SK-N-SH (cell line): Measurements from ENCODE around the gene DLG2. TPM values are rescaled to one million over a fixed set of nuclear protein-coding genes. Genes with fewer than 3 reads are reported as not detected.

Experiments
- CTCF ChIA-PET: fragments of 300-600, 350-600 bp; formaldehyde crosslinking; extraction: SDS; loops from one replicate; lab custom pipeline; 2021; lab: Yijun Ruan, JAX
- POLR2A ChIA-PET: fragments of 350-600 bp; sonication (Branson Sonifier 250); formaldehyde crosslinking; extraction: SDS; loops from one replicate; lab custom pipeline; 2020; ENCODE audit warnings: antibody characterized with exemption, inconsistent platforms; lab: Yijun Ruan, JAX
- DNase-seq: peaks from one replicate; pipeline ENCODE4 v3.0.0; 2012
- H2AFZ ChIP-seq: fragments of 200-600 bp; sonication (generic); 2 replicates; pipeline ENCODE4 v1.8.1; 2016; ENCODE audit warnings: antibody characterized with exemption, mild to moderate bottlenecking, low read depth
- H3F3A ChIP-seq: fragments of 200-600 bp; sonication (generic); replicated peaks from 2 replicates; pipeline ENCODE3; 2016; ENCODE audit warnings: antibody characterized with exemption, mild to moderate bottlenecking; ENCODE audit not compliant: insufficient read depth
- H3K27ac ChIP-seq, 2 experiments: fragments of 200-500 bp in 1 of 2; fragments of 200-600 bp in 1 of 2; sonication (Bioruptor generic) in 1 of 2; sonication (generic), shearing (Covaris generic) in 1 of 2; 2 replicates each; pipeline versions ENCODE4 v1.5.1 to v1.6.1; 2014 to 2016; ENCODE audit warnings: low read depth in 2 of 2, inconsistent platforms in 1 of 2, low read length in 1 of 2, mild to moderate bottlenecking in 1 of 2, mixed read lengths in 1 of 2
- H3K27me3 ChIP-seq: fragments of 200-600 bp; sonication (generic), shearing (Covaris generic); 2 replicates; pipeline ENCODE4 v1.6.1; 2016; ENCODE audit warnings: mixed run types; ENCODE audit not compliant: insufficient read depth
- H3K36me3 ChIP-seq, 2 experiments: fragments of 200-500 bp in 1 of 2; fragments of 200-600 bp in 1 of 2; sonication (Bioruptor generic) in 1 of 2; sonication (generic) in 1 of 2; replicated peaks in 1 of 2; 2 replicates each; pipeline versions ENCODE3 to v1.5.1; 2014 to 2016; ENCODE audit warnings: low read length in 1 of 2, mild to moderate bottlenecking in 1 of 2; ENCODE audit not compliant: insufficient read depth in 2 of 2, control insufficient read depth in 1 of 2
- H3K4me1 ChIP-seq, 2 experiments: fragments of 200-500 bp in 1 of 2; fragments of 200-600 bp in 1 of 2; sonication (Bioruptor generic) in 1 of 2; sonication (generic), shearing (Covaris generic) in 1 of 2; 2 replicates each; pipeline versions ENCODE4 v1.5.1 to v1.6.1; 2014 to 2016; ENCODE audit warnings: low read depth in 1 of 2, low read length in 1 of 2, mixed run types in 1 of 2; ENCODE audit not compliant: insufficient read depth in 2 of 2, control insufficient read depth in 1 of 2
- H3K4me2 ChIP-seq: fragments of 200-600 bp; sonication (generic), shearing (Covaris generic); 2 replicates; pipeline ENCODE4 v1.6.1; 2017; ENCODE audit warnings: mixed run types
- H3K4me3 ChIP-seq, 2 experiments: fragments of 200-500 bp in 1 of 2; fragments of 200-600 bp in 1 of 2; sonication (Bioruptor generic) in 1 of 2; sonication (generic), shearing (Covaris generic) in 1 of 2; 2 replicates each; pipeline versions ENCODE4 v1.5.1 to v1.8.1; 2014 to 2016; ENCODE audit warnings: low read depth in 2 of 2, inconsistent platforms in 1 of 2, low read length in 1 of 2, mild to moderate bottlenecking in 1 of 2, mixed read lengths in 1 of 2, moderate library complexity in 1 of 2
- H3K79me2 ChIP-seq: fragments of 200-600 bp; sonication (generic); 2 replicates; pipeline ENCODE4 v1.8.1; 2017; ENCODE audit warnings: mild to moderate bottlenecking; ENCODE audit not compliant: insufficient read depth
- H3K9ac ChIP-seq: fragments of 200-600 bp; sonication (generic); 2 replicates; pipeline ENCODE4 v1.6.1; 2017; ENCODE audit warnings: mixed run types
- H3K9me2 ChIP-seq: fragments of 200-600 bp; sonication (generic); 2 replicates; pipeline ENCODE4 v1.6.1; 2017; ENCODE audit warnings: mixed run types
- H3K9me3 ChIP-seq: fragments of 200-600 bp; sonication (generic); 2 replicates; pipeline ENCODE4 v1.6.1; 2017; ENCODE audit warnings: mixed run types, mild to moderate bottlenecking, moderate library complexity
- H4K20me1 ChIP-seq: fragments of 200-600 bp; sonication (generic); 2 replicates; pipeline ENCODE4 v1.6.1; 2017; ENCODE audit warnings: mild to moderate bottlenecking, mixed run types; ENCODE audit not compliant: insufficient read depth
- CTCF ChIP-seq: fragments of 200-600 bp; sonication (generic); IDR thresholded peaks from 2 replicates; pipeline ENCODE4 v1.6.1; 2017; ENCODE audit warnings: antibody characterized with exemption, mild to moderate bottlenecking, moderate library complexity
- FOXJ3 ChIP-seq: sonication (generic); formaldehyde crosslinking; IDR thresholded peaks from 2 replicates; pipeline ENCODE4 v1.5.1; 2020; ENCODE audit warnings: mild to moderate bottlenecking, missing genetic modification reagents
- MXI1 ChIP-seq: IDR thresholded peaks from 2 replicates; pipeline ENCODE4 v1.6.1; 2012; ENCODE audit warnings: mild to moderate bottlenecking, low read depth, low read length, improper control_type of control experiment
- TAF1 ChIP-seq: IDR thresholded peaks from 2 replicates; pipeline ENCODE4 v1.6.1; 2012; ENCODE audit warnings: low read depth, mild to moderate bottlenecking, low read length, moderate library complexity, borderline replicate concordance
- WGBS: methylation state at CpG from one replicate; pipeline ENCODE4 v1.1.6; 2017; ENCODE audit warnings: low lambda C conversion rate; 5-methylcytosine and 5-hydroxymethylcytosine counted together
- polyA plus RNA-seq, 3 experiments: library from polyadenylated mRNA; depleted of rRNA; stranded (reverse); fragments of >200 nt; gene quantifications; 2 replicates each; pipeline ENCODE4 v1.2.3, GENCODE V29; 2012
- TF ChIP-seq, protein P1 (sequence below): IDR thresholded peaks from 2 replicates; pipeline ENCODE4 v1.4.0; 2012; ENCODE audit warnings: low read depth
- TF ChIP-seq, protein P2 (sequence below): fragments of 150-350 bp; IDR thresholded peaks from 2 replicates; pipeline ENCODE4 v1.6.1; 2017; ENCODE audit warnings: antibody characterized with exemption, low read length, low read depth, borderline replicate concordance
- TF ChIP-seq, protein P3 (sequence below): fragments of 150-350 bp; IDR thresholded peaks from 2 replicates; pipeline ENCODE4 v1.6.1; 2016; ENCODE audit warnings: mild to moderate bottlenecking, low read depth, low read length

The DLG2 gene
- polyA plus RNA-seq, 1 of the 3 experiments (the other 2 are of a cell fraction): 0.21 TPM

DNA sequence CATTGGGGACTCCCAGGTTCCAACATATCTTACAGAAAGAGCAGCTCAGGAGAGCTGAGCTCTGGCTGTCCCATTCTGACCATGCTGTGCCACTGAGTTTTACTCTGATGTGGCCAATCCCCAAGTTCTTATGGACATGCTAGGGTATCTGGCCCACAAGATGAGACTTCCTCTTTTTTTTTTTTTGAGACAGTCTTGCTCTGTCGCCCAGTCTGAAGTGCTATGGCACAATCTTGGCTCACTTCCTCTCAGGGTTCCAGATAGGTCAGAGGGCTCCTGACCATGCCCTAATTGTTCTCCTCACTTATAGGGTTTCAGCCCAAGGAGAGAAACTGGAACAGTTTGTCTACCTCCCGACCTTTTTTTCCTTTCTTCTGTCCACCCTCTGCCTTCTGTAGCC, 2188.7 kb downstream of the DLG2 start:
- ChIA-PET CTCF (no interaction called here), POLR2A (no interaction called here)
- no peaks in the 10 kb centered on the region for H3K9me2 ChIP-seq

GRCh38 chr11:83437939-83438338, 2189.2 kb downstream of the DLG2 start:
- no peak overlapping the region for H3K27ac ChIP-seq
- no peaks in the 10 kb centered on the region for H3K9me3 ChIP-seq
- H4K20me1 ChIP-seq: no peaks in the 10 kb centered on the region
- no peaks in the 10 kb centered on the region for H3F3A ChIP-seq
- 38% methylated on average over 3 of the region's 4 CpGs for WGBS
- no peak for DNase-seq
- TF ChIP-seq, protein P1, sequence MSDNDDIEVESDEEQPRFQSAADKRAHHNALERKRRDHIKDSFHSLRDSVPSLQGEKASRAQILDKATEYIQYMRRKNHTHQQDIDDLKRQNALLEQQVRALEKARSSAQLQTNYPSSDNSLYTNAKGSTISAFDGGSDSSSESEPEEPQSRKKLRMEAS: no peak
- no peak for TF ChIP-seq MXI1
- TF ChIP-seq FOXJ3: no peak
- TF ChIP-seq, protein P2, sequence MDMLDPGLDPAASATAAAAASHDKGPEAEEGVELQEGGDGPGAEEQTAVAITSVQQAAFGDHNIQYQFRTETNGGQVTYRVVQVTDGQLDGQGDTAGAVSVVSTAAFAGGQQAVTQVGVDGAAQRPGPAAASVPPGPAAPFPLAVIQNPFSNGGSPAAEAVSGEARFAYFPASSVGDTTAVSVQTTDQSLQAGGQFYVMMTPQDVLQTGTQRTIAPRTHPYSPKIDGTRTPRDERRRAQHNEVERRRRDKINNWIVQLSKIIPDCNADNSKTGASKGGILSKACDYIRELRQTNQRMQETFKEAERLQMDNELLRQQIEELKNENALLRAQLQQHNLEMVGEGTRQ: no peak
- H3K9me2 ChIP-seq: no peaks in the 10 kb centered on the region
- no peaks in the 10 kb centered on the region for H3K4me1 ChIP-seq
- H3K9ac ChIP-seq: no peak overlapping the region
- H3K4me3 ChIP-seq: no peak overlapping the region
- ChIA-PET CTCF (no interaction called here), POLR2A (no interaction called here)
- no peaks in the 10 kb centered on the region for H3K36me3 ChIP-seq
- no peaks in the 10 kb centered on the region; the same call in 1 of the 2 replicates for H3K27me3 ChIP-seq
- H3K79me2 ChIP-seq: no peaks in the 10 kb centered on the region
- no peak overlapping the region for H2AFZ ChIP-seq
- no peak overlapping the region for H3K4me2 ChIP-seq

More for the DNA sequence above, 2188.7 kb downstream of the DLG2 start:
- Histone ChIP-seq H3K9ac (no peak overlapping the region), H4K20me1 (no peaks in the 10 kb centered on the region), H2AFZ (no peak overlapping the region), H3K4me3 (no peak overlapping the region), H3K36me3 (no peaks in the 10 kb centered on the region), H3K27me3 (no peaks in the 10 kb centered on the region; the same call in 1 of the 2 replicates), H3K9me3 (no peaks in the 10 kb centered on the region), H3K4me2 (no peak overlapping the region), H3F3A (no peaks in the 10 kb centered on the region), H3K4me1 (no peaks in the 10 kb centered on the region), H3K79me2 (no peaks in the 10 kb centered on the region), H3K27ac (no peak overlapping the region)
- TF ChIP-seq, protein P3, sequence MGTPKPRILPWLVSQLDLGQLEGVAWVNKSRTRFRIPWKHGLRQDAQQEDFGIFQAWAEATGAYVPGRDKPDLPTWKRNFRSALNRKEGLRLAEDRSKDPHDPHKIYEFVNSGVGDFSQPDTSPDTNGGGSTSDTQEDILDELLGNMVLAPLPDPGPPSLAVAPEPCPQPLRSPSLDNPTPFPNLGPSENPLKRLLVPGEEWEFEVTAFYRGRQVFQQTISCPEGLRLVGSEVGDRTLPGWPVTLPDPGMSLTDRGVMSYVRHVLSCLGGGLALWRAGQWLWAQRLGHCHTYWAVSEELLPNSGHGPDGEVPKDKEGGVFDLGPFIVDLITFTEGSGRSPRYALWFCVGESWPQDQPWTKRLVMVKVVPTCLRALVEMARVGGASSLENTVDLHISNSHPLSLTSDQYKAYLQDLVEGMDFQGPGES: no peak
- TF ChIP-seq CTCF (no peak), TAF1 (no peak)
- 8% methylated on average over 2 of the region's 2 CpGs for WGBS
- no peak for DNase-seq
